Endothelial cell of umbilical vein (primary cell): ENCODE data around the gene CORO7. TPM values are rescaled to one million over a fixed set of nuclear protein-coding genes. Genes with fewer than 3 reads are reported as not detected.

Source experiments
- BruUV-seq: library from RNA; stranded (reverse); fragments of 400-500 nt; replicated peaks from 2 replicates; lab custom pipeline; 2021; lab: Mats Ljungman, UMichigan
- CTCF ChIA-PET: fragments of 300-600, 350-600 bp; sonication (Branson Sonifier 250); formaldehyde crosslinking; loops from one replicate; lab custom pipeline; 2021; ENCODE audit warnings: antibody characterized with exemption, inconsistent platforms; lab: Charles Lee
- POLR2A ChIA-PET: fragments of 300-600, 350-600 bp; sonication (Branson Sonifier 250); formaldehyde crosslinking; loops from one replicate; lab custom pipeline; 2021; ENCODE audit warnings: antibody characterized with exemption, inconsistent platforms; lab: Charles Lee
- DNase-seq: peaks from one replicate; pipeline ENCODE4 v3.0.0-alpha.2; 2011; ENCODE audit warnings: low read depth, low spot score
- FAIRE-seq: peaks from 2 replicates; lab custom pipeline; 2011; peaks lifted over from hg19 to GRCh38; lab: Jason Lieb, UNC
- H2AFZ ChIP-seq: 2 replicates; pipeline ENCODE4 v1.6.0; 2012; ENCODE audit warnings: low read depth, low read length, control low read depth, inconsistent platforms
- H3K27ac ChIP-seq: 2 replicates; pipeline ENCODE4 v1.5.1; 2011; ENCODE audit warnings: low read depth, mild to moderate bottlenecking, control low read depth, low read length, moderate library complexity; ENCODE audit not compliant: insufficient read depth
- H3K27me3 ChIP-seq, 2 experiments: 2 replicates each; pipeline versions ENCODE4 v1.6.0 to v1.6.1; 2011; ENCODE audit warnings: low read length in 2 of 2, mixed read lengths in 1 of 2; ENCODE audit not compliant: control insufficient read depth in 2 of 2, insufficient read depth in 2 of 2
- H3K36me3 ChIP-seq, 2 experiments: 2 replicates in 1 of 2; 3 replicates in 1 of 2; pipeline ENCODE4 v1.5.1; 2011; ENCODE audit warnings: low read length in 2 of 2, mild to moderate bottlenecking in 1 of 2, moderate library complexity in 1 of 2; ENCODE audit not compliant: control insufficient read depth in 2 of 2, insufficient read depth in 2 of 2; ENCODE audit errors: extremely low read depth in 1 of 2
- H3K4me1 ChIP-seq: 3 replicates; pipeline ENCODE4 v1.5.1; 2011; ENCODE audit warnings: mild to moderate bottlenecking, low read length; ENCODE audit not compliant: control insufficient read depth, insufficient read depth; ENCODE audit errors: extremely low read depth
- H3K4me2 ChIP-seq: 2 replicates; pipeline ENCODE4 v1.6.1; 2011; ENCODE audit warnings: low read length, control low read depth, mixed read lengths; ENCODE audit not compliant: insufficient read depth
- H3K4me3 ChIP-seq, 3 experiments: fragments of 200-600 bp in 1 of 3; sonication (generic), shearing (Covaris generic) in 1 of 3; replicated peaks in 1 of 3; 2 replicates each; pipeline ENCODE4 v1.5.1; 2011 to 2016; ENCODE audit warnings: control low read depth in 3 of 3, low read length in 3 of 3, mild to moderate bottlenecking in 2 of 3, inconsistent platforms in 1 of 3, low read depth in 1 of 3, moderate library complexity in 1 of 3; ENCODE audit not compliant: insufficient read depth in 1 of 3
- H3K79me2 ChIP-seq: 2 replicates; pipeline ENCODE4 v1.6.0; 2012; ENCODE audit warnings: low read length, inconsistent platforms; ENCODE audit not compliant: control insufficient read depth, insufficient read depth
- H3K9ac ChIP-seq: replicated peaks from 2 replicates; pipeline ENCODE3; 2011; ENCODE audit warnings: low read length, control low read depth; ENCODE audit not compliant: insufficient read depth; ENCODE audit errors: extremely low read depth
- H3K9me1 ChIP-seq: replicated peaks from 3 replicates; pipeline ENCODE4 v1.6.0; 2011; ENCODE audit warnings: mild to moderate bottlenecking, low read length; ENCODE audit not compliant: control insufficient read depth, insufficient read depth; ENCODE audit errors: extremely low read depth
- H3K9me3 ChIP-seq: replicated peaks from 2 replicates; pipeline ENCODE4 v1.5.1; 2012; ENCODE audit warnings: low read length, inconsistent platforms; ENCODE audit not compliant: control insufficient read depth, insufficient read depth
- H4K20me1 ChIP-seq: replicated peaks from 2 replicates; pipeline ENCODE3; 2011; ENCODE audit warnings: mild to moderate bottlenecking, low read length; ENCODE audit not compliant: control insufficient read depth, insufficient read depth; ENCODE audit errors: extremely low read depth
- CTCF ChIP-seq, 2 donors: IDR thresholded peaks; 1 replicate in 1 of 2; 2 replicates in 1 of 2; pipeline ENCODE4 v1.5.1; 2011; ENCODE audit warnings: low read length in 2 of 2, mild to moderate bottlenecking in 2 of 2, moderate library complexity in 2 of 2, control low read depth in 1 of 2, inconsistent platforms in 1 of 2, low read depth in 1 of 2; ENCODE audit not compliant: insufficient read depth in 1 of 2; ENCODE audit errors: extremely low read depth in 1 of 2
- EZH2 ChIP-seq: IDR thresholded peaks from 2 replicates; pipeline ENCODE4 v1.6.1; 2012; ENCODE audit warnings: borderline replicate concordance, low read depth, mild to moderate bottlenecking, moderate library complexity, low read length, inconsistent platforms; ENCODE audit not compliant: severe bottlenecking
- FOS ChIP-seq: IDR thresholded peaks from 2 replicates; pipeline ENCODE4 v1.6.1; 2011; ENCODE audit warnings: mild to moderate bottlenecking, low read length, moderate library complexity, borderline replicate concordance; ENCODE audit not compliant: insufficient read depth
- GATA2 ChIP-seq: IDR thresholded peaks from 2 replicates; pipeline ENCODE4 v1.7.0; 2011; ENCODE audit warnings: low read depth, mild to moderate bottlenecking, moderate library complexity, mixed read lengths, low read length; ENCODE audit not compliant: insufficient read length, insufficient read depth
- JUN ChIP-seq: IDR thresholded peaks from 2 replicates; pipeline ENCODE4 v1.6.1; 2011; ENCODE audit warnings: borderline replicate concordance, low read depth; ENCODE audit not compliant: insufficient read length, insufficient read depth
- MAX ChIP-seq: IDR thresholded peaks from 2 replicates; pipeline ENCODE4 v1.6.1; 2011; ENCODE audit not compliant: insufficient read depth, insufficient read length
- MYC ChIP-seq: IDR thresholded peaks from one replicate; pipeline ENCODE4 v1.6.1; 2011; ENCODE audit warnings: mild to moderate bottlenecking, low read depth, low read length
- POLR2A ChIP-seq: IDR thresholded peaks from 2 replicates; pipeline ENCODE4 v1.6.1; 2012; ENCODE audit warnings: low read depth, mild to moderate bottlenecking, control low read depth, low read length
- POLR2AphosphoS5 ChIP-seq: IDR thresholded peaks from 2 replicates; pipeline ENCODE4 v1.6.1; 2012; ENCODE audit warnings: low read depth, mild to moderate bottlenecking, control low read depth, low read length, moderate library complexity; ENCODE audit not compliant: insufficient read depth
- dilution Hi-C: fragments of 300-500 bp; cut with MboI; formaldehyde crosslinking; loops from one replicate; pipeline ENCODE4 v1.15.0; 2019; ENCODE audit warnings: low sequenced_read_pairs; ENCODE audit not compliant: extremely low pct_ligation_motif_present
- intact Hi-C: fragments of 100-400 bp; cut with micrococcal nuclease; formaldehyde crosslinking; loops from one replicate; pipeline ENCODE4 v1.10.0; 2022
- polyA plus RNA-seq, 4 experiments: library from polyadenylated mRNA; depleted of rRNA in 3 of 4; stranded (reverse) in 3 of 4; unstranded in 1 of 4; fragments of >200 nt; gene quantifications; 2 replicates each; pipeline versions ENCODE4 v1.2.1 to v1.2.3, GENCODE V29; 2011 to 2012; ENCODE audit warnings: missing spikeins in 1 of 4
- total RNA-seq: library from RNA; stranded (reverse); gene quantifications from 2 replicates; pipeline ENCODE4 v1.2.3, GENCODE V29; 2021

The CORO7 gene
- total and polyA plus RNA-seq, 2 donors (not counting 3 experiments of a cell fraction or from before 2014, with no cell fraction given) = 42.5 to 72.3 TPM

- ChIA-PET CTCF (interaction anchor here (0.8 to 7.5 kb wide), 3 partner anchors 13 to 31 kb away, joined by 3 to 63 read pairs (median 3); no protein-coding TSS in a partner anchor), POLR2A (no interaction called here)
- BruUV-seq = no TSS peak
- Histone ChIP-seq H3K9me3 (no peaks in the 10 kb centered on the region), H3K4me1 (peaks cover 11% of the 10 kb centered on the region), H3K36me3 (peaks cover 0 to 28% of the 10 kb centered on the region in 2 experiments), H3K27me3 (no peaks in the 10 kb centered on the region), H3K27ac (no peak overlapping the region), H3K9ac (no peak overlapping the region), H4K20me1 (no peaks in the 10 kb centered on the region), H3K9me1 (no peaks in the 10 kb centered on the region), H3K79me2 (no peaks in the 10 kb centered on the region), H2AFZ (no peak overlapping the region), H3K4me3 (no peak overlapping the region), H3K4me2 (no peak overlapping the region)
- TF ChIP-seq FOS = no peak
- TF ChIP-seq MYC = no peak
- TF ChIP-seq POLR2A = no peak
- TF ChIP-seq CTCF (IDR thresholded peaks at IDR 0.05; ENCODE audit: extremely low read depth in 1 of 2, insufficient read depth in 1 of 2, low read depth in 1 of 2, low read length in 2 of 2) = no peak
- TF ChIP-seq EZH2 = no peak
- no peak for TF ChIP-seq GATA2
- no peak for TF ChIP-seq MAX
- no peak for TF ChIP-seq POLR2AphosphoS5
- TF ChIP-seq JUN = no peak
- DNase-seq = no peak
- FAIRE-seq = no peak
- dilution Hi-C loops = no loop called here
- intact Hi-C loops = no loop called here
Observed at GRCh38 chr16:4390266-4391260, 25.8 kb downstream of the CORO7 start.
